ENCODE data around the gene ARID1B. TPM values are rescaled to one million over a fixed set of nuclear protein-coding genes. Genes with fewer than 3 reads are reported as not detected.

ARID1B gene
- total and polyA plus RNA-seq, 4 donors = 7.0 to 49.0 (median 24.2) TPM

DNA sequence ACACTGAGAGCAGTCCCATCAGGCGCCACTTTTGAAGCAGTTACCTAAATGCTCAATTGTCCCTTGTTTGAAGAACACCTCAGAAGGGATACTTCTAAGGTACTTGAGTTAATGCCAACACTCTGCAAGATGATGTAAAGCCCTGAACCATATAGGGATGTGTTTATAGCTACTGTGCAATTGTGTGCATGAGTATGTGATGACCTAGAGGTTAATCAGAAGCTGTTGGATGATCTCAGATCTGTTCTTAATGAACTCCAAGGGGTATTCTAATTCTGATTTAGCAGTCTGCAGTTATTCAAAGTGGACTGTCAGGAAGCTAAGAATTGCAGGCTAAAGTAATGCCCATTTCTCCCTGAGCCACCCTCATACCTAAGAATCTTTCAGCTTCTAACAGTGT lies 387.8 kb downstream of the ARID1B start:
- H3K9me3 ChIP-seq (ENCODE audit: control insufficient read depth in 4 of 4, low read length in 3 of 4) = no peaks in the 10 kb centered on the region
- no peak overlapping the region for H3K4me3 ChIP-seq (ENCODE audit: low read depth in 1 of 3, low read length in 3 of 3)
- no peak for TF ChIP-seq ZBTB33 (IDR thresholded peaks at IDR 0.05)
- TF ChIP-seq, protein P1, sequence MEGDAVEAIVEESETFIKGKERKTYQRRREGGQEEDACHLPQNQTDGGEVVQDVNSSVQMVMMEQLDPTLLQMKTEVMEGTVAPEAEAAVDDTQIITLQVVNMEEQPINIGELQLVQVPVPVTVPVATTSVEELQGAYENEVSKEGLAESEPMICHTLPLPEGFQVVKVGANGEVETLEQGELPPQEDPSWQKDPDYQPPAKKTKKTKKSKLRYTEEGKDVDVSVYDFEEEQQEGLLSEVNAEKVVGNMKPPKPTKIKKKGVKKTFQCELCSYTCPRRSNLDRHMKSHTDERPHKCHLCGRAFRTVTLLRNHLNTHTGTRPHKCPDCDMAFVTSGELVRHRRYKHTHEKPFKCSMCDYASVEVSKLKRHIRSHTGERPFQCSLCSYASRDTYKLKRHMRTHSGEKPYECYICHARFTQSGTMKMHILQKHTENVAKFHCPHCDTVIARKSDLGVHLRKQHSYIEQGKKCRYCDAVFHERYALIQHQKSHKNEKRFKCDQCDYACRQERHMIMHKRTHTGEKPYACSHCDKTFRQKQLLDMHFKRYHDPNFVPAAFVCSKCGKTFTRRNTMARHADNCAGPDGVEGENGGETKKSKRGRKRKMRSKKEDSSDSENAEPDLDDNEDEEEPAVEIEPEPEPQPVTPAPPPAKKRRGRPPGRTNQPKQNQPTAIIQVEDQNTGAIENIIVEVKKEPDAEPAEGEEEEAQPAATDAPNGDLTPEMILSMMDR (IDR thresholded peaks at IDR 0.05; ENCODE audit: low read depth, low read length, missing input control) = no peak
- TF ChIP-seq YY1 (IDR thresholded peaks at IDR 0.05) = no peak
- no peak for TF ChIP-seq ATF3 (IDR thresholded peaks at IDR 0.05)
- no peak for TF ChIP-seq EGR1 (IDR thresholded peaks at IDR 0.05; ENCODE audit: low read depth in 2 of 2)
- TF ChIP-seq, protein P2, sequence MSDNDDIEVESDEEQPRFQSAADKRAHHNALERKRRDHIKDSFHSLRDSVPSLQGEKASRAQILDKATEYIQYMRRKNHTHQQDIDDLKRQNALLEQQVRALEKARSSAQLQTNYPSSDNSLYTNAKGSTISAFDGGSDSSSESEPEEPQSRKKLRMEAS (IDR thresholded peaks at IDR 0.05) = no peak
- TF ChIP-seq RXRA (IDR thresholded peaks at IDR 0.05) = no peak
- no peak for TF ChIP-seq SP1 (IDR thresholded peaks at IDR 0.05)
- TF ChIP-seq JUND (IDR thresholded peaks at IDR 0.05) = no peak
- TF ChIP-seq, protein P3, sequence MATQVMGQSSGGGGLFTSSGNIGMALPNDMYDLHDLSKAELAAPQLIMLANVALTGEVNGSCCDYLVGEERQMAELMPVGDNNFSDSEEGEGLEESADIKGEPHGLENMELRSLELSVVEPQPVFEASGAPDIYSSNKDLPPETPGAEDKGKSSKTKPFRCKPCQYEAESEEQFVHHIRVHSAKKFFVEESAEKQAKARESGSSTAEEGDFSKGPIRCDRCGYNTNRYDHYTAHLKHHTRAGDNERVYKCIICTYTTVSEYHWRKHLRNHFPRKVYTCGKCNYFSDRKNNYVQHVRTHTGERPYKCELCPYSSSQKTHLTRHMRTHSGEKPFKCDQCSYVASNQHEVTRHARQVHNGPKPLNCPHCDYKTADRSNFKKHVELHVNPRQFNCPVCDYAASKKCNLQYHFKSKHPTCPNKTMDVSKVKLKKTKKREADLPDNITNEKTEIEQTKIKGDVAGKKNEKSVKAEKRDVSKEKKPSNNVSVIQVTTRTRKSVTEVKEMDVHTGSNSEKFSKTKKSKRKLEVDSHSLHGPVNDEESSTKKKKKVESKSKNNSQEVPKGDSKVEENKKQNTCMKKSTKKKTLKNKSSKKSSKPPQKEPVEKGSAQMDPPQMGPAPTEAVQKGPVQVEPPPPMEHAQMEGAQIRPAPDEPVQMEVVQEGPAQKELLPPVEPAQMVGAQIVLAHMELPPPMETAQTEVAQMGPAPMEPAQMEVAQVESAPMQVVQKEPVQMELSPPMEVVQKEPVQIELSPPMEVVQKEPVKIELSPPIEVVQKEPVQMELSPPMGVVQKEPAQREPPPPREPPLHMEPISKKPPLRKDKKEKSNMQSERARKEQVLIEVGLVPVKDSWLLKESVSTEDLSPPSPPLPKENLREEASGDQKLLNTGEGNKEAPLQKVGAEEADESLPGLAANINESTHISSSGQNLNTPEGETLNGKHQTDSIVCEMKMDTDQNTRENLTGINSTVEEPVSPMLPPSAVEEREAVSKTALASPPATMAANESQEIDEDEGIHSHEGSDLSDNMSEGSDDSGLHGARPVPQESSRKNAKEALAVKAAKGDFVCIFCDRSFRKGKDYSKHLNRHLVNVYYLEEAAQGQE (IDR thresholded peaks at IDR 0.05) = no peak
- TF ChIP-seq HNF4G (IDR thresholded peaks at IDR 0.05) = no peak
- TF ChIP-seq HNF4A (conservative IDR thresholded peaks at IDR 0.05) = no peak
- no peak for TF ChIP-seq FOXA2 (IDR thresholded peaks at IDR 0.05)
- TF ChIP-seq FOXA1 (IDR thresholded peaks at IDR 0.05) = no peak
- no peak for TF ChIP-seq GABPA (IDR thresholded peaks at IDR 0.05 in 1 of 2, conservative IDR thresholded peaks at IDR 0.05 in 1 of 2)
- no peak for TF ChIP-seq TAF1 (conservative IDR thresholded peaks at IDR 0.05)
- TF ChIP-seq RAD21 (IDR thresholded peaks at IDR 0.05) = no peak
- no peak for TF ChIP-seq NR2F2 (IDR thresholded peaks at IDR 0.05)

More for the DNA sequence above, 387.8 kb downstream of the ARID1B start:
- no peaks in the 10 kb centered on the region for H3K4me1 ChIP-seq (ENCODE audit: control insufficient read depth in 4 of 4, insufficient read depth in 4 of 4, low read length in 3 of 4)
- no peak overlapping the region for H3K9ac ChIP-seq (ENCODE audit: low read depth in 1 of 2, low read length in 2 of 2)
- no peak for DNase-seq (ENCODE audit: low spot score)
- 99% methylated on average over 1 of the region's 1 CpG for WGBS
- no peaks in the 10 kb centered on the region for H3K27me3 ChIP-seq (ENCODE audit: control insufficient read depth in 4 of 4, insufficient read depth in 4 of 4, low read length in 3 of 4)
- H3K36me3 ChIP-seq (ENCODE audit: control insufficient read depth in 4 of 4, insufficient read depth in 3 of 4, low read depth in 1 of 4, low read length in 3 of 4) = peaks cover 6 to 23% (median 13%) of the 10 kb centered on the region in 4 donors
- H3K27ac ChIP-seq (ENCODE audit: low read depth in 1 of 2, low read length in 2 of 2) = no peak overlapping the region

Data from liver (tissue), 9 donors.